Measurements from ENCODE around the gene OXGR1. TPM values are rescaled to one million over a fixed set of nuclear protein-coding genes. Genes with fewer than 3 reads are reported as not detected.

OXGR1 gene
- polyA plus RNA-seq, 1 donor (not counting 4 experiments of a cell fraction or from before 2014, with no cell fraction given): not detected

- H3K4me1 ChIP-seq (ENCODE audit: control insufficient read depth, extremely low read depth, insufficient read depth, low read length): peaks cover 7% of the 10 kb centered on the region
- no peaks in the 10 kb centered on the region for H4K20me1 ChIP-seq (ENCODE audit: control insufficient read depth, extremely low read depth, insufficient read depth, low read length)
- no peak for DNase-seq (ENCODE audit: low read depth, low spot score)
- no peak overlapping the region for H3K4me2 ChIP-seq (ENCODE audit: control insufficient read depth, extremely low read depth, insufficient read depth, low read depth, low read length)
- no peaks in the 10 kb centered on the region for H3K9me1 ChIP-seq (ENCODE audit: control insufficient read depth, extremely low read depth, insufficient read depth, low read length)
- no peaks in the 10 kb centered on the region for H3K36me3 ChIP-seq (ENCODE audit: control insufficient read depth in 2 of 2, extremely low read depth in 1 of 2, insufficient read depth in 2 of 2, low read length in 2 of 2)
- FAIRE-seq: no peak
- no peaks in the 10 kb centered on the region for H3K27me3 ChIP-seq (ENCODE audit: control insufficient read depth, extremely low read depth, insufficient read depth, low read length)
- TF ChIP-seq CTCF (optimal IDR thresholded peaks at IDR 0.05 in 1 of 3, IDR thresholded peaks at IDR 0.05 in 1 of 3, conservative IDR thresholded peaks at IDR 0.05 in 1 of 3; ENCODE audit: extremely low read depth in 1 of 3, insufficient read depth in 2 of 3, low read length in 3 of 3) (no peak), EZH2 (IDR thresholded peaks at IDR 0.05; ENCODE audit: low read length) (no peak)
- H3K9ac ChIP-seq (ENCODE audit: control insufficient read depth, extremely low read depth, insufficient read depth, low read length): no peak overlapping the region
- H3K27ac ChIP-seq (ENCODE audit: control insufficient read depth, insufficient read depth, low read length): no peak overlapping the region
- no peak overlapping the region for H3K4me3 ChIP-seq (ENCODE audit: control insufficient read depth in 2 of 3, extremely low read depth in 1 of 3, insufficient read depth in 2 of 3, low read depth in 1 of 3, low read length in 3 of 3)
- no peak overlapping the region for H2AFZ ChIP-seq (ENCODE audit: control insufficient read depth, low read length)
- no peaks in the 10 kb centered on the region for H3K9me3 ChIP-seq (ENCODE audit: control insufficient read depth, low read depth, low read length)
- no peaks in the 10 kb centered on the region for H3K79me2 ChIP-seq (ENCODE audit: control insufficient read depth, insufficient read depth, low read length)
- dilution Hi-C loops (cut with MboI; ENCODE audit: extremely low pct_ligation_motif_present, low sequenced_read_pairs): no loop called here
These were observed 8.8 kb upstream of the OXGR1 start for GRCh38 chr13:97003071-97003470.

DNA sequence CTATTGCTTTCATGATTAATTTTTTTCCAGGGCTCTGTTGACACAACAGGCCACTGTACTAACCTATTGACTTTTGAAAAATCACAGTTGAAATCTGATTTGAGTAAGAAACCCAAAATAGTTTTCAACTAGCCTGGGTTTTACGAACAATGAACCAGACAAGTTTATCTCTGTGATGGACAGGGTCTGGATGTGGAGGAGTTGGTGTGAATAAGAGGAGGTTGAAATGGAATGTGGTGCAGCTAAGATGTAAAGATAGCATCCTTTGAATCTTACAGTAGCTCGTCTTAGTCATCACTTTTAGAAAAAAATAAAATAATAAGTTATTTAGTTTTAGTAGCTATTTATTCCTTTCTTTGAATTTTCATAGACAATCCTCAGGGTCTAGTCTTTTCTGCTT, 8.3 kb upstream of the OXGR1 start:
- no peak for TF ChIP-seq CTCF (optimal IDR thresholded peaks at IDR 0.05 in 1 of 3, IDR thresholded peaks at IDR 0.05 in 1 of 3, conservative IDR thresholded peaks at IDR 0.05 in 1 of 3; ENCODE audit: extremely low read depth in 1 of 3, insufficient read depth in 2 of 3, low read length in 3 of 3)
- TF ChIP-seq EZH2 (IDR thresholded peaks at IDR 0.05; ENCODE audit: low read length): no peak
- FAIRE-seq (no peak), DNase-seq (ENCODE audit: low read depth, low spot score) (no peak)
- no peaks in the 10 kb centered on the region for H3K9me3 ChIP-seq (ENCODE audit: control insufficient read depth, low read depth, low read length)
- peaks cover 7% of the 10 kb centered on the region for H3K4me1 ChIP-seq (ENCODE audit: control insufficient read depth, extremely low read depth, insufficient read depth, low read length)
- H3K27ac ChIP-seq (ENCODE audit: control insufficient read depth, insufficient read depth, low read length): no peak overlapping the region
- H3K4me2 ChIP-seq (ENCODE audit: control insufficient read depth, extremely low read depth, insufficient read depth, low read depth, low read length): no peak overlapping the region
- H3K4me3 ChIP-seq (ENCODE audit: control insufficient read depth in 2 of 3, extremely low read depth in 1 of 3, insufficient read depth in 2 of 3, low read depth in 1 of 3, low read length in 3 of 3): no peak overlapping the region
- no peaks in the 10 kb centered on the region for H3K36me3 ChIP-seq (ENCODE audit: control insufficient read depth in 2 of 2, extremely low read depth in 1 of 2, insufficient read depth in 2 of 2, low read length in 2 of 2)
- no peaks in the 10 kb centered on the region for H3K9me1 ChIP-seq (ENCODE audit: control insufficient read depth, extremely low read depth, insufficient read depth, low read length)
- H3K79me2 ChIP-seq (ENCODE audit: control insufficient read depth, insufficient read depth, low read length): no peaks in the 10 kb centered on the region
- H3K9ac ChIP-seq (ENCODE audit: control insufficient read depth, extremely low read depth, insufficient read depth, low read length): no peak overlapping the region
- no peak overlapping the region for H2AFZ ChIP-seq (ENCODE audit: control insufficient read depth, low read length)
- no peaks in the 10 kb centered on the region for H4K20me1 ChIP-seq (ENCODE audit: control insufficient read depth, extremely low read depth, insufficient read depth, low read length)
- dilution Hi-C loops (cut with MboI; ENCODE audit: extremely low pct_ligation_motif_present, low sequenced_read_pairs): no loop called here
- H3K27me3 ChIP-seq (ENCODE audit: control insufficient read depth, extremely low read depth, insufficient read depth, low read length): no peaks in the 10 kb centered on the region

Data from keratinocyte (primary cell).